Endometrial microvascular endothelial cells (primary cell): Measurements from ENCODE around the gene FAM186B. TPM values are rescaled to one million over a fixed set of nuclear protein-coding genes. Genes with fewer than 3 reads are reported as not detected.
"Not testable (repeated sequence)": the region's sequence is repeated elsewhere in the genome, so short reads cannot be mapped to it uniquely, and the experiment has no call there.

Source experiments
- in situ Hi-C: cut with HindIII; loops from 2 replicates; pipeline ENCODE4 v1.10.0; 2017; ENCODE audit warnings: low sequenced_read_pairs, low pct_unique_long_range_greater_than_20kb; ENCODE audit errors: inconsistent ontology term
- total RNA-seq: library from RNA; depleted of rRNA; stranded (reverse); fragments of >200 nt; gene quantifications from one replicate; pipeline ENCODE4 v1.2.3, GENCODE V29; 2015; ENCODE audit errors: inconsistent ontology term

Gene FAM186B
- total RNA-seq, 1 donor from 2014 or later, result not detected

GRCh38 chr12:49616533-49617219 lies 11.2 kb upstream of the FAM186B start:
- in situ Hi-C loops, result no loop called here

DNA sequence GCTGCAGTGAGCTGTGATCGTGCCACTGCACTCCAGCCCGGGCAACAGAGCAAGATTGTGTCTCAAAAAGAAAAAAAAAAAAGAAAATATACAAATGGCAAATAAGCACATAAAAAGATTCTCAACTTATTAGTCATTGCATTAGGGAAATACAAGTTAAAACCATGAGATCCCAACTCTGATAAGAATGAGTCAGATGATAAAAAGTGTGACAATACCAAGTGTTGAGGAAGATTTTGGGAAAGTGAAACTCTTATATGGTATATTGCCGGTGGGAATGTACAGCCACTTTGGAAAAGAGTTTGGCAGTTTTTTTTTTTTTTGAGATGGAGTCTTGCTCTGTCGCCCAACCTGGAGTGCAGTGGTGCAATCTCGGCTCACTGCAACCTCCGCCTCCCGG lies 10.3 kb upstream of the FAM186B start:
- in situ Hi-C loops, result no loop called here

DNA sequence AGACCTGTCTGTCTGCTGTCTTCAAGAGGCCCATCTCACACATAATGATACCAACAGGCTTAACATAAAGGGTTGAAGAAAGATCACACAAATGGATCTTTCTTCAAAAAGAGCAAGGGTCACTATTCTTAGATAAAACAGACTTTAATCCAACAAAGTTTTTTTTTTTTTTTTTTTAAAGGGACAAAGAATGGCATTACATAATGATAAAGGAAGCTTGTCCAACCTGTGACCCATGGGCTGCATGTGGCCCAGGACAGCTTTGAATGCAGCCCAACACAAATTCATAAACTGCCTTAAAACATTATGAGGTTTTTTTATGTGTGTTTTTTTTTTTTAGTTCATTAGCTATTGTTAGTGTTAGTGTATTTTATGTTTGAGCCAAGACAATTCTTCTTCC lies 6.8 kb upstream of the FAM186B start:
- in situ Hi-C loops, result no loop called here

DNA sequence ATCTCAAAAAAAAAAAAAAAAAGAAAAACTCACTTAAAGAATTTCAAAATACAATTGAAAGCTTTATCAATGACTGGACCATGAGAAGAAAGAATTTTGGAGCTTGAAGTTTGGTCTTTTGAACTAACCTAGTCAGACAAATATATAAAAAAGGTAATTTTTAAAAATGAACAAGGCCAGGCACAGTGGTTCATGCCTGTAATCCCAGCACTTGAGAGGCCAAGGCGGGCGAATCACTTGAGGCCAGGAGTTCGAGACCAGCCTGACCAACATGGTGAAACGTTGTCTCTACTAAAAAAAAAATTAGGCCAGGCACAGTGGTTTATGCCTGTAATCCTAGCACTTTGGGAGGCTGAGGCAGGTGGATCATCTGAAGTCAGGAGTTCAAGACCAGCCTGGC lies 5.3 kb upstream of the FAM186B start:
- in situ Hi-C loops, result not testable (repeated sequence)

DNA sequence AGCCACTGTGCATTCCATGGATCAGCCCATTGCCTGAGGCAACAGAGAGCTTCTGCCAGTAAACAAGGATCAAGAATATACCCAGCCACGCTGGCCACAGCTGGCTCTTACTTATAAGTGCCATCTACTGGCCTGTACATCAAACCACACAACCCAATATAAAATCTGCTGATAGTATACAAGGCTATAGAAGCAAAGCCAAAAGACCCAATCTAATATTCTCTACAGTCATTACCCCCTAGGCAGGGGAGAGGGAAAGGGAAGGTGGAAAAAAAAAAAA lies 4.4 kb upstream of the FAM186B start:
- in situ Hi-C loops, result no loop called here

DNA sequence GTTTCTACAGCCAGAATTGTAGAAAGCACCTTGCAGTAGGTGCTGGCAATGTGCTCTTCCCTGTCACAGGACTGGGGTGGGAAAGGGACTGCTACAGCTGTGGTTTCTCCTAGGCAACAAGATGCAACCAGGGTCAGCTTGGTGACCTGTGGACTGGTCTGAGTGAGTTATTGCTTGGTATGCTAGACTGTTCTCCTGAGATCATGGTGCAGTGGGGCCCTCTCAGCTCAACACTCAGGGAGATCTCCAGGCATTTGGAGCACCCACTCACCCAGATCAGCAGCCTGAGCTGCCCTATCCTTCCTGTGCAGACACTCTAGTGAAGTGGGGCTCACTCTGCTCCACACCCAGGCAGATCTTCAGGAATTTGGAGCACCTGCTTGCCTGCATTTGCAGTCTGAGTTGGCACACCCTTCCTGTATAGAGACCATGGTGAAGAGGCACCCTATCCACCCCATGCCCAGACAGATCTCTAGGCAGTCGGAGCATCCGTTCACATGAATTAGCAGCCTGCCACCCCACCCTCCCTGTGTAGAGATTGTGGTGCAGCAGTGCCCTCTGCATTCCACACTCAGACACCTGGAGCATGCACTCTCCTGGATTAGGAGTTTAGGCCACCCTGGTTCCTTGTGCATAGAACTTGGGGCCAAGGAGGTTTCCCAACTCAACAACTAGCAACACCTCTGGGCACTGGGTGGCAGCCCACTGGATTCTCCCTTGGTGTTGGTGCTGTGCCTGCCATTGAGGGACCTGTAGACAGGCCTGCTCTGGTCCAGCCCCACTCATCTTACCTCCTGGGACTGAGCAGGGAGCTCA lies 3.8 kb upstream of the FAM186B start:
- in situ Hi-C loops, result no loop called here

- in situ Hi-C loops, result no loop called here
Measured at GRCh38 chr12:49604856-49605255, 583 bp downstream of the FAM186B start.

DNA sequence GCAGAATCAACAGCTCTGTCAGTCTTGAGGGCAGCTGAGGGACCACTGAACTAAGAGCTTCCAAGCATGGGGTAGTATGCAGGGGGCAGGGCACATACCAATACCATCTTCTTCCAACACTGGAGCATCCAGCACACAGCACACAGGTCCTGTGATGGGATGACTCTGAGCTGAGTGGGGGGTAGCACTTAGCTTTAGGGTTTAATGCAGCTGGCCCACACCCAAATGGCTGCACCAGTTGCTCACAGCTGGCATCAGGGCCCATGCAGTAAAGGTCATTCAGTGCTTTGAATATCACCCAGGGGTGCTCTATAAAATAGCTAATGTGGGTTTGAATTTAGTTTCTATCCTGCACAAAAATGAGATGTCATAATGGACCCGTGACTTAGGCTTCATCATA lies 1.7 kb downstream of the FAM186B start:
- in situ Hi-C loops, result no loop called here

GRCh38 chr12:49599961-49600360 lies 5.5 kb downstream of the FAM186B start:
- in situ Hi-C loops, result no loop called here

- in situ Hi-C loops, result no loop called here
Measured at GRCh38 chr12:49598527-49598926, 6.9 kb downstream of the FAM186B start.

- in situ Hi-C loops, result no loop called here
Measured at GRCh38 chr12:49588721-49589516, 16.5 kb downstream of the FAM186B start.

GRCh38 chr12:49588281-49588680 lies 17.2 kb downstream of the FAM186B start:
- in situ Hi-C loops, result no loop called here

DNA sequence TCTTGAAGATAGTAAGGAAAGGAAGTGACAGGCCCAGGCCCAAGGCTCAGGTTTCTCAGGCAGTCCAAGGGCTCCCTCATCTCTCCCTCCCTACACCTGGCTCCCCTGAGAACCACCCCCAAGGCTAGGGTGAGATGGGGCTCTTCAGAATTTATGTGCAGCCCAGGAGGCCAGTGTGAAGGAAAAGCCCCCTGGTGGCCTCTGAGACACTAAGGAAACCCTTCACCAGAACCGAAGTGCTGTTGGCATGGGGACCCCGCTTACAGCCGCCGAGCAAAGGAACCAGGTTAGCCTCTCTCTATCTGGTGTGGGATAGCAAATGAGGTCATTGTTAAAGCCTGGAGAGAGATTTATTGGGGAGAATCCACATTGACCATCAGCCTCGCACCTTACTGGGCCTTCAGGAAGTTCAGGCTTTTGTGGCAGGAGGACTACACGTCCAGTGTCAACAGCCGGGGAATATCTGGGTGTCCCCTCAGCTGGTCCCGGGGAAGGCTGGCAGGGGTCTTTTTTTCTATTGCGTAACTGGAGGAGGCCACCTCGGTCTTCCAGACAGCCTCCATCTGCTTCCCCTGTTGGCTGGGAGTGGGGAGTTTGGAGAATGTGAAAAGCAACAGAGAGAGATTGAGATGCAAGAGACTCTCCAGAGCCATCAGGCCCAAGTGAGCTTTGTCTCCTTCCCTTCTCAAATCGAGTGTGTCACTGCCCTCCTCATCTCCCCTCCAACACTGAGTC lies 18.1 kb downstream of the FAM186B start:
- in situ Hi-C loops, result no loop called here

DNA sequence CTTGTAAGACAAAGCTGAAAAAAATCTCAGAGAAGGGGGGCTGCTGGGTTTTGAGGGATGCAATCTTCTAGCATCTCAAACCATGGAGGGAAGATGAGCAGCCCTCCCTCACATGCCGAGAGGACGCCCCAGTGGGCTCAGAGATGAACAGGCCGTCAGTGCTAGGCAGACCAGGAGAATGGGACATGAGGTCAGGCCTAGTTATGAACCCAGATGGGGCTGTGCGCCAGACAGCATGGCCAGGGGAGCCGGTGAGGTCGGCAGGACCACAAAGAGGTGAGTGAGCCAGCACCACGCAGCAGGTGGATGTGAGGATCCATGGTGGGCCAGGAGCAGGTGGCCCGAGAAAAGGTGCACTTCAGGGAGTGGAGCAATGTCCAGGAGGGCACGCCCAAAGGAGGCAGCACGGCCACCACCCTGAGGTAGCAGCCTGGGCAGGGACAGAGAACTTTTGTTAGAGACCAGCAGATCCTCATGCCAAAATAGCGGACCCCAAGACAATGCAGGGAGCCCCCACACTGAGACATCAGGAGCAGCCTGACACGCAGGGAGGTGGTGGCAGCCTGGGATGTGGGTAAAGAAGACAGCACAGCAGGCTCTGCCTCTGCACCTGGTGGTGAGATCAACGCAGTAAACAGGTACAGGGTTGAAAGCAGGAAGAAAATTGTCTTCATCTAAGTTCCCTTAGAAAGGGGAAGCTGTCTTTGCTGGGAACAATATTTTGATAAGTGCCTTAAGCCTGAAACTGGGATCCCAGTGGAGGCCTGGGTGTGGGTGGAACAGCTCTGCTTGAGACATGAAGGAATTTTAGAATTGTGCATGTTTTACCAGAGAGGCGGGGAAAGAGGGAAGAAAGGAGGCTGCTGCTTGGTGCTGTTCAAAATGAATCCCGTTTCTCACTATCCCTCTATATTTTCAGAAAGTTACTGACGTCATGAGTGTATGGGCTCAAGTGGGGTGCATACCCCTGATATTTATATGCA lies 19.7 kb downstream of the FAM186B start:
- in situ Hi-C loops, result no loop called here

DNA sequence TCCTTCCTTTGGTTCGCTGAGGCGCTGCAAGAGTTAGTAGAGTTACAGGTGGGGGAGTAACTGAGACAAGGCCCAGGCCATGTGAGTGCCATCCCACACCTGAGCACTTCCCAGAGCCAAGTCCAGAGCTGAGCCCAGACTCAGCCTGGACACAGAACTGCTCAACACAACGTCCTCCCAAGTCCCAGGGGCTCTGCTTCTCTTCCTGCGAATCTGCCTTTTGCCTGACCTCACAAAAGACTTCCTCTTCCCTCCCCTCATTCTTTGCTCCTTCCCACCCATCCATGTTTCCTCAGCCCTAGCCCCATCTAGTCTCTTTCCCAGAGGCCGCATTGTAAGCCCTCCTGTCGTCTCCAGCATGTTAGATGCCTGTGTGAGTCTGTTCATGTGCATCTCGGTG lies 20.8 kb downstream of the FAM186B start:
- in situ Hi-C loops, result no loop called here

DNA sequence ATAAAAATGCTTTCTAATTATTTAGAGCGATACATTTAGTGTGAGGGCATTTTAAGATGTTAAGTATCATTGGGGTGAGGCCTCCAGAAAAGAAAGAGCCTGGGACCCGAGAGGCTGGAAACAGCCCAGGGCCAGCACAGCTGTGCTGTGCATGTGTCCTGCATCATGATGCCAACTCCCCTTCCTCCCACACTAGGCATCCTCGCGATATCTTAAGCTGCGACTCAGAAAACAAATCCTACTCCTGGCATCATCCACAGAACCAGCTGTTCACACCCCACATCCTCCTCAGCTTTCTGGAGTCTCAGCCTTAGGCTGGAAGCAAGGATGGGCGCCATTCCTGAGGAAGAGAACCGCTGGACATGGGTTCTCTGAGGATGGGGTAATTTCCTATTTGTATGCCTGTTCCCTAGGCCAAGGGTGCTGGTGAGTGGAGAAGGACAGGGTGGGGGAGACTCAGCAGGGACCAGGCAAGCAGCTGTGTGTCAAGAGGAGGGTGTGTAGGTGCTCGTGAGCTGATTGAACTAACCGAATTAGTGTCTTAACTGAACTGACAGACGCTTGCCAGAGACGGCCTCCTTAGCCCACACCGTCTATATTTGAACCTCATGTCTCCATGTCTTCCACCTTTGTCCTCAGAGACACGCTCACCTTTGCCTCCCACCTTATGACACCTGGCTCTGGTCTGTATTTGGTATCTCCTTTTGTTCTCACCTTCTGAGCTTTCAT lies 21.9 kb downstream of the FAM186B start:
- in situ Hi-C loops, result no loop called here

- in situ Hi-C loops, result no loop called here
Measured at GRCh38 chr12:49582850-49583249, 22.6 kb downstream of the FAM186B start.

DNA sequence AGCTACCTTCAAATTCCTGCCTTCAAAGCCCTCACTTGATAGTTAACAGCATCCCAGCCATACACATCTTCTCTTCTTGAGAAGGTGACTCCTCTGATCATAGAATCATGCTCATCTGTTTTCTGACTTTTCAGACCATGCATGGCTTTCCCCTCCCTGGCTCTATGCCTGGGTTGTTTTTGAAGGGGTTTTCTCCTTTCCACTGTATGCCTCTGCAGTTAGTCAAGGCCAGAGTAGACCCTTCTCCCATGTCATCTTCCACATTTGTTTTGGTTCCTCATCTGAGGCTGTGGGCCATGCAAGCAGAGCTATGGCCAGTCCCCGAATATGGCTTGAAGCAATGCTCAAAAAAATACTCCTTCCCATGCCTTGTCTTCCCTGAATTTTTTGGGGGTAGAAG lies 23.2 kb downstream of the FAM186B start:
- in situ Hi-C loops, result no loop called here
